ENCODE measurements around the gene NEURL1B.

Gene NEURL1B

DNA sequence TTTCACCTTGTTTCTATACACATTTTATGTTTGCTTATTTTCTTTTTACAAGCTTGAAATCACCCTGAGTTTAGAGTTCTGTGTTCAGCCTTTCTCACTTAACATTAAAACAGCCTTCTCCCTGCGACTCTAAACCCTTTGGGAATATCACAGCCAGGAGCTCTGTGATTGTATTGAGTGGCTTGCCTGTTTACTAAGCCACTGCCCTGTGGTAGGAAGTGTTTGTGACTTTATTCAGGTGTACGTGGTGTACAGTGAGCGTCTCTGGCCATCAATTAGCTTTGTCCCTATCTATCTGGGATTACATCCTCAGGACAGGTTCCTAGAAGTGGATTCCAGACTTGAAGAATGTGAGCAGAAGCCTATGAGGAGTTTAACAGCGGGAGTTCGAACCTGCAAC, 11.0 kb upstream of the NEURL1B start:
- no peaks in the 10 kb centered on the region for H3K79me2 ChIP-seq (ENCODE audit: insufficient read depth, low read depth)
- no peak overlapping the region for H3K4me2 ChIP-seq
- no peak overlapping the region for H3K9ac ChIP-seq
- H3K36me3 ChIP-seq (ENCODE audit: insufficient read depth) = no peaks in the 10 kb centered on the region
- H3K27ac ChIP-seq = no peak overlapping the region
- H3K4me1 ChIP-seq (ENCODE audit: low read depth, poor library complexity, severe bottlenecking) = no peaks in the 10 kb centered on the region
- H3K4me3 ChIP-seq (IDR thresholded peaks at IDR 0.05; ENCODE audit: insufficient read depth, low read depth, low read length) = no peak overlapping the region
- TF ChIP-seq, protein P1, sequence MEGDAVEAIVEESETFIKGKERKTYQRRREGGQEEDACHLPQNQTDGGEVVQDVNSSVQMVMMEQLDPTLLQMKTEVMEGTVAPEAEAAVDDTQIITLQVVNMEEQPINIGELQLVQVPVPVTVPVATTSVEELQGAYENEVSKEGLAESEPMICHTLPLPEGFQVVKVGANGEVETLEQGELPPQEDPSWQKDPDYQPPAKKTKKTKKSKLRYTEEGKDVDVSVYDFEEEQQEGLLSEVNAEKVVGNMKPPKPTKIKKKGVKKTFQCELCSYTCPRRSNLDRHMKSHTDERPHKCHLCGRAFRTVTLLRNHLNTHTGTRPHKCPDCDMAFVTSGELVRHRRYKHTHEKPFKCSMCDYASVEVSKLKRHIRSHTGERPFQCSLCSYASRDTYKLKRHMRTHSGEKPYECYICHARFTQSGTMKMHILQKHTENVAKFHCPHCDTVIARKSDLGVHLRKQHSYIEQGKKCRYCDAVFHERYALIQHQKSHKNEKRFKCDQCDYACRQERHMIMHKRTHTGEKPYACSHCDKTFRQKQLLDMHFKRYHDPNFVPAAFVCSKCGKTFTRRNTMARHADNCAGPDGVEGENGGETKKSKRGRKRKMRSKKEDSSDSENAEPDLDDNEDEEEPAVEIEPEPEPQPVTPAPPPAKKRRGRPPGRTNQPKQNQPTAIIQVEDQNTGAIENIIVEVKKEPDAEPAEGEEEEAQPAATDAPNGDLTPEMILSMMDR (conservative IDR thresholded peaks at IDR 0.05; ENCODE audit: low read depth, low read length) = no peak
- no peaks in the 10 kb centered on the region for H3K27me3 ChIP-seq (ENCODE audit: insufficient read depth, low read depth)
- H2AFZ ChIP-seq (ENCODE audit: low read depth) = no peak overlapping the region
- H4K20me1 ChIP-seq (ENCODE audit: insufficient read depth) = no peaks in the 10 kb centered on the region

DNA sequence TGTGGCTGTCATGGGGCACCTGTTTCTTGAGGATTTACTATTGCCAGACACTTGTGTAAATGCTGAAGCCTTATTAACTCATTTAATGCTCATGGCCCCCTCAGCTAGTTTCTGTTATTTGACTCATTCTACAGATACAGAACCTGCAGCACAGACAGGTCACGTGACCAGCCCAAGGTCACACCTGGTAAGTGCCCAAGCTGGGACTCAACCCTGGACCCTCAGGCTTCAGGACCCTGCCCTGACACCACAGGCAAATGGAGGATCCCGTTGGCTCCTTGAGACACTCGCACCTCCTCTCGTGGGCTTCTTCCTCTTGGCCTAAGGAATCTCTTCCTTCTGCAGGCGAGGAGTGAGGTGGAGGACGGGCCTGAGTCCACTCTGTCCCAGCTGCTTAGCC, 10.6 kb upstream of the NEURL1B start:
- Histone ChIP-seq H3K4me2 (no peak overlapping the region), H2AFZ (ENCODE audit: low read depth) (no peak overlapping the region), H3K27ac (no peak overlapping the region), H3K4me3 (IDR thresholded peaks at IDR 0.05; ENCODE audit: insufficient read depth, low read depth, low read length) (no peak overlapping the region), H4K20me1 (ENCODE audit: insufficient read depth) (no peaks in the 10 kb centered on the region), H3K27me3 (ENCODE audit: insufficient read depth, low read depth) (no peaks in the 10 kb centered on the region), H3K9ac (no peak overlapping the region), H3K36me3 (ENCODE audit: insufficient read depth) (no peaks in the 10 kb centered on the region), H3K79me2 (ENCODE audit: insufficient read depth, low read depth) (no peaks in the 10 kb centered on the region), H3K4me1 (ENCODE audit: low read depth, poor library complexity, severe bottlenecking) (no peaks in the 10 kb centered on the region)
- TF ChIP-seq, protein P1 (conservative IDR thresholded peaks at IDR 0.05; ENCODE audit: low read depth, low read length) = no peak

DNA sequence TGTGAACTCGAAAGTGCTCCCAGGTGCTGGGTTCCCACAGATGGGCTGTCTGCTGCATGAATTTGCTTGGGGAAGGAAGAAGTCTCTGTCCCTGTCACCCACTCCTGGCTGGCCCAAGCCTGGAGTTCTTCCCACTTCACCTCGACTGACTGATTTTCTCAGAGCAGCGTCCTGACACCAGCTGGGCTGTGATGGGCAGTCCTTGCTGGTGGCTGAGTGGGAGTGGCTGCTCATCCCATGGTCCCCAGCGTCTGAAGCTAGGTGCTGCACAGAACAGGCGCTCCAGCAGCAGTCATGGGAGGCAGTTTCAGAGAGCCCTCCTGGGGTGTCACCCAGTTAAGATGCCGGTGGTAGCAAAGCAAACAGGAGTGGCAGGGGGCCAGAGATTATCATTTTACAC, 10.1 kb upstream of the NEURL1B start:
- H3K4me2 ChIP-seq = no peak overlapping the region
- no peaks in the 10 kb centered on the region for H3K4me1 ChIP-seq (ENCODE audit: low read depth, poor library complexity, severe bottlenecking)
- H3K27me3 ChIP-seq (ENCODE audit: insufficient read depth, low read depth) = no peaks in the 10 kb centered on the region
- no peak overlapping the region for H3K4me3 ChIP-seq (IDR thresholded peaks at IDR 0.05; ENCODE audit: insufficient read depth, low read depth, low read length)
- H3K27ac ChIP-seq = no peak overlapping the region
- no peak overlapping the region for H3K9ac ChIP-seq
- TF ChIP-seq, protein P1 (conservative IDR thresholded peaks at IDR 0.05; ENCODE audit: low read depth, low read length) = no peak
- H3K36me3 ChIP-seq (ENCODE audit: insufficient read depth) = no peaks in the 10 kb centered on the region
- no peak overlapping the region for H2AFZ ChIP-seq (ENCODE audit: low read depth)
- H3K79me2 ChIP-seq (ENCODE audit: insufficient read depth, low read depth) = no peaks in the 10 kb centered on the region
- no peaks in the 10 kb centered on the region for H4K20me1 ChIP-seq (ENCODE audit: insufficient read depth)

DNA sequence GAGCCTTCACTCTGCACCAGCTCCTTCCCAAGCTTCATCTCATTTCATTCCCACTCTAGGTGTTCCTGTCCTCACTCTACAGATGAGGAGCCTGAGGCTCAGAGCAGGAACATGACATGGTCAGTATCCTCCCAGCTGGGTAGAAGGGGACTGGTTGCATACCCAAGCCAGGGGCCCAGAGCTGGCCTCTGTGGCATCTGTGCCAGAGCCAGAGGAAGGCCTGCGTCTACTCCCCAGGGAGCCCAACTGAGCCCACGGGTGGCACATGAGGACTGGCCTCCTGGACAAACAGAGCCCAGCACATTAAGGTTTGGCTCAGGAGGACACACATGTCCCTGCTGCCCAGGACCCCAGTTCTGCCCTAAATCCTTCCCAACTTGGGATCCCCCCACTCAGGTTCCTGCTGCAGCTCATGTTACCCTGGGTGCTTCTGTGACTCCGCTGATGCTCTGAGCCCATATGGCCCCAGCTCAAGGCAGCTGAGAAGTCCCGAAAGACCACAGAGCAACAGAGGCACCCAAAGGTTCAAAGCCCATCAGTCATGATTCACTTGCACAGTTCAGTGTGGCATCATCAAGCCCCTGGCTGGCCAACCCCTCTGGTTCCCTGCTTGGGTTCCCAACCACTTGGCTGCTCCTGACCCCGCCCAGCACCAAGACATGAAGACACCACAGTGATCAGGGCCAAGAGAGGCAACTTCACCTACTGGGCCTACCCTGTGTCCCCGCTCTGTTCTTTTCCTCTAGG, 8.5 kb upstream of the NEURL1B start:
- H3K4me3 ChIP-seq (IDR thresholded peaks at IDR 0.05; ENCODE audit: insufficient read depth, low read depth, low read length) = no peak overlapping the region
- H3K27ac ChIP-seq = no peak overlapping the region
- TF ChIP-seq, protein P1 (conservative IDR thresholded peaks at IDR 0.05; ENCODE audit: low read depth, low read length) = no peak
- H3K79me2 ChIP-seq (ENCODE audit: insufficient read depth, low read depth) = no peaks in the 10 kb centered on the region
- H3K4me2 ChIP-seq = no peak overlapping the region
- H3K27me3 ChIP-seq (ENCODE audit: insufficient read depth, low read depth) = no peaks in the 10 kb centered on the region
- H3K36me3 ChIP-seq (ENCODE audit: insufficient read depth) = no peaks in the 10 kb centered on the region
- H2AFZ ChIP-seq (ENCODE audit: low read depth) = no peak overlapping the region
- no peaks in the 10 kb centered on the region for H4K20me1 ChIP-seq (ENCODE audit: insufficient read depth)
- H3K9ac ChIP-seq = no peak overlapping the region
- no peaks in the 10 kb centered on the region for H3K4me1 ChIP-seq (ENCODE audit: low read depth, poor library complexity, severe bottlenecking)

Measured in KMS-11 (cell line).